Activated B cell treated with CpG ODN at 0.5 μM for 24 hours (primary cell): ENCODE results near the gene AKAP9. TPM values are rescaled to one million over a fixed set of nuclear protein-coding genes. Genes with fewer than 3 reads are reported as not detected.
"Not testable (repeated sequence)": the region's sequence is repeated elsewhere in the genome, so short reads cannot be mapped to it uniquely, and the experiment has no call there.

Experiments used
- ATAC-seq: fragments of 200-7000 bp; cut with Tn5 transposase; one replicate; pipeline ENCODE4 v1.10.0; 2021; ENCODE audit warnings: low read depth, mild to moderate bottlenecking, moderate library complexity
- CTCF ChIA-PET: fragments of 350-600 bp; sonication (Branson Sonifier 250); formaldehyde crosslinking; loops from one replicate; lab custom pipeline; 2021; ENCODE audit warnings: antibody characterized with exemption; lab: Charles Lee
- POLR2A ChIA-PET: fragments of 350-600 bp; sonication (Branson Sonifier 250); formaldehyde crosslinking; loops from one replicate; lab custom pipeline; 2021; ENCODE audit warnings: antibody characterized with exemption; lab: Charles Lee
- DNase-seq: peaks from one replicate; pipeline ENCODE4 v3.0.0; 2022
- H3K27ac Mint-ChIP-seq: one replicate; pipeline ENCODE4 v1.8.0; 2020; ENCODE audit warnings: mixed read lengths
- H3K27me3 Mint-ChIP-seq: one replicate; pipeline ENCODE4 v1.8.0; 2021; ENCODE audit warnings: mixed read lengths
- H3K36me3 Mint-ChIP-seq: one replicate; pipeline ENCODE4 v1.8.0; 2021; ENCODE audit warnings: low read depth, mixed read lengths
- H3K4me1 Mint-ChIP-seq: one replicate; pipeline ENCODE4 v1.8.0; 2021; ENCODE audit warnings: mixed read lengths
- H3K4me3 Mint-ChIP-seq: one replicate; pipeline ENCODE4 v1.8.0; 2020; ENCODE audit warnings: mild to moderate bottlenecking, mixed read lengths
- H3K9me3 Mint-ChIP-seq: one replicate; pipeline ENCODE4 v1.8.0; 2020; ENCODE audit warnings: mixed read lengths
- CTCF ChIP-seq: fragments of 200-600 bp; IDR thresholded peaks from one replicate; pipeline ENCODE4 v1.8.0; 2022; ENCODE audit warnings: antibody characterized with exemption, mild to moderate bottlenecking
- intact Hi-C: fragments of 100-400 bp; cut with micrococcal nuclease; formaldehyde crosslinking; loops from one replicate; pipeline ENCODE4 v1.15.1; 2024
- total RNA-seq: library from RNA; stranded (reverse); gene quantifications from 2 replicates; pipeline ENCODE4 v1.2.3, GENCODE V29; 2022

AKAP9 gene
- total RNA-seq, 1 donor from 2014 or later: 58.4 TPM

GRCh38 chr7:91957232-91957631, 16.6 kb downstream of the AKAP9 start:
- POLR2A ChIA-PET: no interaction called here
- ATAC-seq: no peak
- H3K4me1 Mint-ChIP-seq: peaks cover 4% of the 10 kb centered on the region

GRCh38 chr7:91957823-91958222, 17.2 kb downstream of the AKAP9 start:
- ChIA-PET CTCF (no interaction called here), POLR2A (no interaction called here)
- no peak for TF ChIP-seq CTCF
- DNase-seq (no peak), ATAC-seq (no peak)
- intact Hi-C loops: no loop called here
- H3K4me1 Mint-ChIP-seq: peaks cover 3% of the 10 kb centered on the region
- H3K36me3 Mint-ChIP-seq: peaks cover 11% of the 10 kb centered on the region
- no peaks in the 10 kb centered on the region for H3K27me3 Mint-ChIP-seq
- no peaks in the 10 kb centered on the region for H3K9me3 Mint-ChIP-seq
- no peak overlapping the region for H3K27ac Mint-ChIP-seq
- no peak overlapping the region for H3K4me3 Mint-ChIP-seq

More at GRCh38 chr7:91957232-91957631, 16.6 kb downstream of the AKAP9 start:
- peaks cover 13% of the 10 kb centered on the region for H3K36me3 Mint-ChIP-seq
- DNase-seq: no peak
- CTCF ChIA-PET: no interaction called here
- H3K4me3 Mint-ChIP-seq: no peak overlapping the region
- intact Hi-C loops: no loop called here
- no peaks in the 10 kb centered on the region for H3K9me3 Mint-ChIP-seq
- H3K27me3 Mint-ChIP-seq: no peaks in the 10 kb centered on the region
- H3K27ac Mint-ChIP-seq: no peak overlapping the region
- TF ChIP-seq CTCF: no peak

- ChIA-PET CTCF (no interaction called here), POLR2A (interaction anchor here (0.7 kb wide), 1 partner anchor 207 kb away, joined by 3 read pairs; no protein-coding TSS in a partner anchor)
- Mint-ChIP-seq H3K36me3 (peaks cover 11% of the 10 kb centered on the region), H3K27me3 (no peaks in the 10 kb centered on the region), H3K4me1 (no peaks in the 10 kb centered on the region), H3K9me3 (no peaks in the 10 kb centered on the region), H3K27ac (no peak overlapping the region), H3K4me3 (no peak overlapping the region)
- intact Hi-C loops: no loop called here
- no peak for DNase-seq
- no peak for TF ChIP-seq CTCF
- no peak for ATAC-seq
Observed at GRCh38 chr7:91959023-91959422, 18.4 kb downstream of the AKAP9 start.

- DNase-seq: no peak
- no peak overlapping the region for H3K4me3 Mint-ChIP-seq
- TF ChIP-seq CTCF: no peak
- H3K27me3 Mint-ChIP-seq: no peaks in the 10 kb centered on the region
- intact Hi-C loops: no loop called here
- ATAC-seq: no peak
- no peak overlapping the region for H3K27ac Mint-ChIP-seq
- ChIA-PET CTCF (no interaction called here), POLR2A (no interaction called here)
- H3K9me3 Mint-ChIP-seq: peaks cover 2% of the 10 kb centered on the region
- H3K36me3 Mint-ChIP-seq: peaks cover 7% of the 10 kb centered on the region
- peaks cover 10% of the 10 kb centered on the region for H3K4me1 Mint-ChIP-seq
Observed at GRCh38 chr7:91961816-91962215, 21.2 kb downstream of the AKAP9 start.

- no peak for TF ChIP-seq CTCF
- Mint-ChIP-seq H3K9me3 (peaks cover 2% of the 10 kb centered on the region), H3K27me3 (no peaks in the 10 kb centered on the region), H3K4me1 (peaks cover 16% of the 10 kb centered on the region), H3K27ac (no peak overlapping the region), H3K36me3 (peaks cover 7% of the 10 kb centered on the region), H3K4me3 (no peak overlapping the region)
- intact Hi-C loops: no loop called here
- DNase-seq (no peak), ATAC-seq (no peak)
- CTCF ChIA-PET: no interaction called here
- POLR2A ChIA-PET: no interaction called here
Observed at GRCh38 chr7:91962419-91962818, 21.8 kb downstream of the AKAP9 start.

GRCh38 chr7:91967513-91967912, 26.9 kb downstream of the AKAP9 start:
- H3K9me3 Mint-ChIP-seq, intact Hi-C loops, H3K27ac Mint-ChIP-seq, H3K27me3 Mint-ChIP-seq, H3K4me3 Mint-ChIP-seq, POLR2A ChIA-PET, DNase-seq, ATAC-seq, CTCF ChIA-PET, H3K36me3 Mint-ChIP-seq: not testable (repeated sequence)
- peaks cover 39% of the 10 kb centered on the region for H3K4me1 Mint-ChIP-seq
